GM12864 (cell line): ENCODE measurements around the gene ADGRA1.
"Not testable (repeated sequence)": the region's sequence is repeated elsewhere in the genome, so short reads cannot be mapped to it uniquely, and the experiment has no call there.

Source experiments
- DNase-seq: peaks from one replicate; pipeline ENCODE4 v3.0.0-alpha.2; 2011; ENCODE audit warnings: low read depth
- H3K4me3 ChIP-seq: 2 replicates; pipeline ENCODE4 v1.5.1; 2011; ENCODE audit warnings: mild to moderate bottlenecking, low read depth, low read length, control low read depth
- CTCF ChIP-seq: IDR thresholded peaks from 2 replicates; pipeline ENCODE4 v1.5.1; 2011; ENCODE audit warnings: low read depth, mild to moderate bottlenecking, moderate library complexity, low read length, control low read depth, inconsistent platforms; ENCODE audit errors: missing control alignments

The ADGRA1 gene

GRCh38 chr10:133048266-133048665 lies 39.5 kb upstream of the ADGRA1 start:
- no peak overlapping the region for H3K4me3 ChIP-seq
- no peak for DNase-seq
- TF ChIP-seq CTCF: no peak

GRCh38 chr10:133048926-133049325 lies 38.8 kb upstream of the ADGRA1 start:
- DNase-seq: no peak
- no peak overlapping the region for H3K4me3 ChIP-seq
- no peak for TF ChIP-seq CTCF

- H3K4me3 ChIP-seq: no peak overlapping the region
- TF ChIP-seq CTCF: no peak
- no peak for DNase-seq
Measured at GRCh38 chr10:133049639-133050038, 38.1 kb upstream of the ADGRA1 start.

- TF ChIP-seq CTCF: no peak
- H3K4me3 ChIP-seq: no peak overlapping the region
- DNase-seq: no peak
Measured at GRCh38 chr10:133050371-133050770, 37.4 kb upstream of the ADGRA1 start.

GRCh38 chr10:133052076-133052475 lies 35.6 kb upstream of the ADGRA1 start:
- H3K4me3 ChIP-seq: no peak overlapping the region
- DNase-seq: no peak
- no peak for TF ChIP-seq CTCF

- not testable (repeated sequence) for DNase-seq, H3K4me3 ChIP-seq
Measured at GRCh38 chr10:133053527-133054133, 34.1 kb upstream of the ADGRA1 start.

- no peak for DNase-seq
- H3K4me3 ChIP-seq: no peak overlapping the region
- TF ChIP-seq CTCF: no peak
Measured at GRCh38 chr10:133055470-133055869, 32.3 kb upstream of the ADGRA1 start.
